ENCODE measurements around the gene KRTAP12-1.
"Not testable (repeated sequence)": the region's sequence is repeated elsewhere in the genome, so short reads cannot be mapped to it uniquely, and the experiment has no call there.

The KRTAP12-1 gene

GRCh38 chr21:44686000-44686781, 4.2 kb upstream of the KRTAP12-1 start:
- no peak for DNase-seq (ENCODE audit: low read depth)
- no peak overlapping the region for H3K4me3 ChIP-seq (ENCODE audit: low read depth, low read length)
- TF ChIP-seq MYC (IDR thresholded peaks at IDR 0.05; ENCODE audit: low read depth, low read length) (no peak), CTCF (IDR thresholded peaks at IDR 0.05; ENCODE audit: low read depth, low read length) (no peak), POLR2A (IDR thresholded peaks at IDR 0.05; ENCODE audit: extremely low read depth, insufficient read length) (no peak), MAX (IDR thresholded peaks at IDR 0.05; ENCODE audit: low read depth, low read length) (no peak)

- not testable (repeated sequence) for H3K4me3 ChIP-seq (ENCODE audit: low read depth, low read length); DNase-seq (ENCODE audit: low read depth)
Observed at GRCh38 chr21:44685050-44685449, 3.1 kb upstream of the KRTAP12-1 start.

GRCh38 chr21:44684483-44684882, 2.5 kb upstream of the KRTAP12-1 start:
- no peak for TF ChIP-seq MAX (IDR thresholded peaks at IDR 0.05; ENCODE audit: low read depth, low read length)
- TF ChIP-seq MYC (IDR thresholded peaks at IDR 0.05; ENCODE audit: low read depth, low read length): no peak
- TF ChIP-seq CTCF (IDR thresholded peaks at IDR 0.05; ENCODE audit: low read depth, low read length): no peak
- no peak for TF ChIP-seq POLR2A (IDR thresholded peaks at IDR 0.05; ENCODE audit: extremely low read depth, insufficient read length)

GRCh38 chr21:44684077-44684476, 2.1 kb upstream of the KRTAP12-1 start:
- H3K4me3 ChIP-seq (ENCODE audit: low read depth, low read length): no peak overlapping the region
- DNase-seq (ENCODE audit: low read depth): no peak
- TF ChIP-seq CTCF (IDR thresholded peaks at IDR 0.05; ENCODE audit: low read depth, low read length) (no peak), POLR2A (IDR thresholded peaks at IDR 0.05; ENCODE audit: extremely low read depth, insufficient read length) (no peak), MAX (IDR thresholded peaks at IDR 0.05; ENCODE audit: low read depth, low read length) (no peak), MYC (IDR thresholded peaks at IDR 0.05; ENCODE audit: low read depth, low read length) (no peak)

More at GRCh38 chr21:44684483-44684882, 2.5 kb upstream of the KRTAP12-1 start:
- H3K4me3 ChIP-seq (ENCODE audit: low read depth, low read length): no peak overlapping the region
- no peak for DNase-seq (ENCODE audit: low read depth)

GRCh38 chr21:44682580-44683151, 703 bp upstream of the KRTAP12-1 start:
- TF ChIP-seq POLR2A (IDR thresholded peaks at IDR 0.05; ENCODE audit: extremely low read depth, insufficient read length) (no peak), MYC (IDR thresholded peaks at IDR 0.05; ENCODE audit: low read depth, low read length) (no peak), MAX (IDR thresholded peaks at IDR 0.05; ENCODE audit: low read depth, low read length) (no peak), CTCF (IDR thresholded peaks at IDR 0.05; ENCODE audit: low read depth, low read length) (no peak)
- no peak for DNase-seq (ENCODE audit: low read depth)
- H3K4me3 ChIP-seq (ENCODE audit: low read depth, low read length): no peak overlapping the region

GRCh38 chr21:44681152-44681551, 811 bp downstream of the KRTAP12-1 start:
- H3K4me3 ChIP-seq (ENCODE audit: low read depth, low read length): no peak overlapping the region
- TF ChIP-seq POLR2A (IDR thresholded peaks at IDR 0.05; ENCODE audit: extremely low read depth, insufficient read length) (no peak), CTCF (IDR thresholded peaks at IDR 0.05; ENCODE audit: low read depth, low read length) (no peak), MAX (IDR thresholded peaks at IDR 0.05; ENCODE audit: low read depth, low read length) (no peak), MYC (IDR thresholded peaks at IDR 0.05; ENCODE audit: low read depth, low read length) (no peak)
- no peak for DNase-seq (ENCODE audit: low read depth)
